K562 (cell line): Measurements from ENCODE around the gene ATXN10. TPM values are rescaled to one million over a fixed set of nuclear protein-coding genes. Genes with fewer than 3 reads are reported as not detected.

Source experiments
- CXXC5 ChIP-seq: fragments of 250-450 bp; sonication (Bioruptor Pico); IDR thresholded peaks from 2 replicates; pipeline ENCODE4 v1.8.0; 2022; ENCODE audit warnings: inconsistent platforms, mild to moderate bottlenecking, moderate library complexity
- E2F5 ChIP-seq: sonication (generic); formaldehyde crosslinking; IDR thresholded peaks from 2 replicates; pipeline ENCODE4 v1.8.0; 2022; ENCODE audit warnings: mild to moderate bottlenecking, missing genetic modification reagents
- MAZ ChIP-seq, 2 experiments: fragments of 450-650 bp in 1 of 2; sonication (generic) in 1 of 2; formaldehyde crosslinking; IDR thresholded peaks in 1 of 2; conservative IDR thresholded peaks in 1 of 2; 2 replicates each; pipeline versions ENCODE4 v1.4.0 to v1.5.0; 2020; ENCODE audit warnings: mild to moderate bottlenecking in 1 of 2, missing genetic modification reagents in 1 of 2
- MXI1 ChIP-seq: IDR thresholded peaks from 2 replicates; pipeline ENCODE4 v1.6.1; 2011; ENCODE audit warnings: low read depth, mild to moderate bottlenecking, improper control_type of control experiment, low read length
- TARDBP ChIP-seq: fragments of 450-650 bp; IDR thresholded peaks from 2 replicates; pipeline ENCODE4 v1.6.1; 2016
- ZBTB40 ChIP-seq, 2 experiments: fragments of 450-650 bp in 1 of 2; sonication (generic) in 1 of 2; formaldehyde crosslinking in 1 of 2; IDR thresholded peaks; 2 replicates each; pipeline versions ENCODE4 v1.7.1 to v1.9.0; 2016 to 2022; ENCODE audit warnings: inconsistent platforms in 1 of 2, mild to moderate bottlenecking in 1 of 2, missing genetic modification reagents in 1 of 2
- ZNF146 ChIP-seq: IDR thresholded peaks from one replicate; pipeline ENCODE4 v1.6.1; 2018; ENCODE audit warnings: missing compliant biosample characterization; ENCODE audit not compliant: unreplicated experiment
- ZNF444 ChIP-seq: fragments of 250-450 bp; sonication (Bioruptor Pico); IDR thresholded peaks from 2 replicates; pipeline ENCODE4 v1.4.0; 2020; ENCODE audit warnings: mild to moderate bottlenecking, moderate library complexity
- ZNF592 ChIP-seq: fragments of 450-650 bp; IDR thresholded peaks from 2 replicates; pipeline ENCODE4 v1.6.1; 2017; ENCODE audit warnings: antibody characterized with exemption, mild to moderate bottlenecking
- polyA plus RNA-seq, 8 experiments: library from polyadenylated mRNA; depleted of rRNA in 4 of 8; stranded (reverse) in 5 of 8; unstranded in 3 of 8; fragments of >200 nt; fragmentation: Nextera tagmentation in 2 of 8; fragmentation: Illumina TruSeq in 1 of 8; extraction: Ambion mirVana in 2 of 8; extraction: Trizol in 1 of 8; gene quantifications; 2 replicates each; pipeline versions ENCODE4 v1.2.1 to v1.2.3, GENCODE V29; 2011 to 2014; ENCODE audit warnings: inconsistent platforms in 1 of 8, missing spikeins in 1 of 8
- total RNA-seq, 7 experiments: library from RNA; depleted of rRNA in 6 of 7; stranded (reverse); fragments of >200 nt in 6 of 7; fragmentation: Illumina TruSeq in 2 of 7; extraction: Trizol in 2 of 7; gene quantifications; 2 replicates each; pipeline versions ENCODE4 v1.2.1 to v1.2.3, GENCODE V29; 2011 to 2021; ENCODE audit warnings: low replicate concordance in 1 of 7

The ATXN10 gene
- total and polyA plus RNA-seq, 9 of the 15 experiments (the other 6 are each of a cell fraction or from before 2014, with no cell fraction given) = 11.5 to 190 (median 33.6) TPM

- 0 out of 2 replicates have a peak, but pooled peaks have one; percentile 49 for TF ChIP-seq ZNF444 (CRISPR knock-in tag)
- no peak for TF ChIP-seq ZNF146 (CRISPR knock-in tag)
- TF ChIP-seq ZNF592 = peak; percentile 71; the same call in 1 of the 2 replicates
- TF ChIP-seq ZBTB40 (IDR thresholded peaks at IDR 0.05) = peak; percentile 86
- TF ChIP-seq ZBTB40 (CRISPR knock-in tag; IDR thresholded peaks at IDR 0.05) = no peak
- TF ChIP-seq CXXC5 (CRISPR knock-in tag) = peak; percentile 59
- TF ChIP-seq MXI1 = no peak
- TF ChIP-seq TARDBP = no peak
- peak; percentile 16 to 42; a peak in 1 of 4 replicates for TF ChIP-seq MAZ (CRISPR knock-in tag; conservative IDR thresholded peaks at IDR 0.05 in 1 of 2, IDR thresholded peaks at IDR 0.05 in 1 of 2)
- TF ChIP-seq E2F5 (CRISPR knock-in tag) = no peak
These were observed at the start of gene ATXN10 (continued) for GRCh38 chr22:45671783-45672563.
